ENCODE data around the gene CARNS1.

CARNS1 gene

DNA sequence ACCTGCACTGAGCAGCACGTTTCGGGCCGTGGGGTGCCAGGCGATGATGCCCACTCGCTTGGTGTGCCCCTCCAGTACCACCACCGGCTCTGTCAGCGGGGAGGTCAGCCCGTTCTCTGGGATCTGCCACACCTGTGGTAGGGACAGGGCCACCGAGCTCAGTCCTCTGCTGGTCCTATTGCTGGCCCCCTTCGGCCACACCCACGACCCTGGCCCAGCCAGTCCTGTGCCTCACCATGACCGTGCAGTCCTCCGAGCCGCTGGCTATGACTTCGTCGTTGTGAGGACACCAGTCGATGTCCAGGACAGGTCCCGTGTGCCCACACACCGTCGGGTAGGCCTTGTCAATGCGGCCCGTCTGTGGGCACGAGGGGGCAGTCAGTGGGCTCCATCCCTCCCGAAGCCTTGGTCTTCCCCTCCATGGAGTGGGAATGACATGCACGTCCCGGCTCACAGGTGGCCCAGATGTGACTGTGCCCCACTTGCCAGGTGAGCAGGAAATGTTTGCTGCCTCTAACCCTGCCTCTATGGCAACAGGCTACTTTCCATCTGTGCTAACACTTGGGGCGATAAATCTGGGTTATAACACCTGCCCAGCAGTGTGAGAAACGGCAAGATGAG, 26.4 kb downstream of the CARNS1 start:
- Histone ChIP-seq H3K9ac (ENCODE audit: insufficient read length) (no peak overlapping the region), H3K36me3 (ENCODE audit: insufficient read depth, low read length) (peaks cover 3% of the 10 kb centered on the region; the same call in 1 of the 2 replicates), H3K27ac (no peak overlapping the region), H3K9me3 (ENCODE audit: low read depth, low read length) (no peaks in the 10 kb centered on the region), H3K4me3 (no peak overlapping the region; the same call in 1 of the 2 replicates)
- no peak for DNase-seq (ENCODE audit: low read depth, low spot score)
- no peak for TF ChIP-seq FOXP2 (optimal IDR thresholded peaks at IDR 0.05; ENCODE audit: control extremely low read depth, extremely low read length, insufficient read depth)
- TF ChIP-seq POLR2AphosphoS5 (IDR thresholded peaks at IDR 0.05; ENCODE audit: borderline replicate concordance, low read depth, low read length) = no peak
- no peak for TF ChIP-seq EZH2 (IDR thresholded peaks at IDR 0.05)

DNA sequence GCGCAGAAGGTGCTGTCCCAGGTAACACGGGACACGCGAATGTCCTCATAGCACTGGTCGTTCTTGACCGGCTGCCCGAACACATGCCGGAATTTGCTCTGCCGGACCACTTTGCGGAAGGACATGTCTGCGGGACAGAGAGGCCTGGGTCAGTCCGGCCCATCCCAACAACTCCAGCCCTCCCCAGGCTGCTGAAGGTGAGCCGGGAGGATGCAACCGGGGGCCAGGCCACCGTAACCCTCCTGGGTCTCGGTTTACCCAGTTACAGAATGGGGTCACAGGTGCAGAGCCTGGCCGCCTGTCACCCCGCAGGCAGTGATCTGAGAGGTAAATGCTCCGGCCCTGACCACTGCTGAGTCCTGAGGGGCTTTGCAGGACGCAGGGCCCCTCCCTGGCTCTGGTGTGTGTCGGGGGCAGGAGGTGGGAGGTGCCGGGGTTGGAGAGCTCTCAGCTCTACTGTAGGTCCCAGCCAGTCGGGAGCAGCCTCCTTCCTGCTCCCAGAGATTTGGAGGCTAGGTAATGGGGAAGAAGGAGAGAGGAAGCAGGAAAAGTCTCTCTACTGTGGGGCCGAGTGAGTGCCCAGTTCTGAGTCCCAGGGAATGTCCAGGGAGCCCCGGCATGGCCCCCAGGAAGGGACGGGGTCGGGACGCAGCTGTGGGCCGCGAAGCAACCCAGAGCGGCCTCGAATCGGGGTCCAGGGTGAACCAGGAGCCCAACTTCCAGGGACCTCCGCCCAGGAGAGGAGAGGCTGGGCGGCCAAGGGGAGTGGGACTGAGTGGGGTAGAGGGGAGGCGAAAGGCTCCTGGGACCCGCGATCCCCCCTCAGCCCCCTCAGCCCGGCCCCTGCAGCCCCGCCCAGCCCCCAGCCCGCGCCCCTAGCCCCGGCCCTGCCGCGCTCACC, 27.3 kb downstream of the CARNS1 start:
- H3K27ac ChIP-seq = peak overlapping the region; percentile 93
- TF ChIP-seq FOXP2 (optimal IDR thresholded peaks at IDR 0.05; ENCODE audit: control extremely low read depth, extremely low read length, insufficient read depth) = no peak
- no peak for TF ChIP-seq POLR2AphosphoS5 (IDR thresholded peaks at IDR 0.05; ENCODE audit: borderline replicate concordance, low read depth, low read length)
- TF ChIP-seq EZH2 (IDR thresholded peaks at IDR 0.05) = no peak
- peak overlapping the region; percentile 90 for H3K4me3 ChIP-seq
- H3K9me3 ChIP-seq (ENCODE audit: low read depth, low read length) = no peaks in the 10 kb centered on the region
- peak overlapping the region; percentile 89 for H3K9ac ChIP-seq (ENCODE audit: insufficient read length)
- H3K36me3 ChIP-seq (ENCODE audit: insufficient read depth, low read length) = peaks cover 3% of the 10 kb centered on the region; the same call in 1 of the 2 replicates
- DNase-seq (ENCODE audit: low read depth, low spot score) = no peak

DNA sequence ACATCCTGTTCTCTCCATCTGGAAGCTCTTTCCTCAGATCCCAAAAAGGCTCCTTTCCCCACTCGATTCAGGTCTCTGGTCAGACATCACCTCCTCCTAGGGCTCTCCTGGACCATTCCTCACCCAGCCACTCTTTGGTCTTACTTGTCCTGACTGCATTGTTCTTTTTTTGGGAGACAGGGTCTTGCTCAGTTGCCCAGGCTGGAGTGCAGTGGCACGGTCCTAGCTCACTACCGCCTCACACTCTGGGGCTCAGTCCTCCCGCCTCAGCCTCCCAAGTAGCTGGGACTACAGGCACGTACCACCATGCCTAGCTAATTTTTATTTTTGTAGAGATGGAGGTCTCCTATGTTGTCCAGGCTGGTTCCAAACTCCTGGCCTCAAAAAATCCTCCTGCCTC, 30.0 kb downstream of the CARNS1 start:
- no peak for DNase-seq (ENCODE audit: low read depth, low spot score)
- TF ChIP-seq FOXP2 (optimal IDR thresholded peaks at IDR 0.05; ENCODE audit: control extremely low read depth, extremely low read length, insufficient read depth) (no peak), POLR2AphosphoS5 (IDR thresholded peaks at IDR 0.05; ENCODE audit: borderline replicate concordance, low read depth, low read length) (no peak), EZH2 (IDR thresholded peaks at IDR 0.05) (no peak)
- Histone ChIP-seq H3K9ac (ENCODE audit: insufficient read length) (no peak overlapping the region), H3K27ac (no peak overlapping the region), H3K36me3 (ENCODE audit: insufficient read depth, low read length) (peaks cover 3% of the 10 kb centered on the region; the same call in 1 of the 2 replicates), H3K9me3 (ENCODE audit: low read depth, low read length) (no peaks in the 10 kb centered on the region), H3K4me3 (no peak overlapping the region)

DNA sequence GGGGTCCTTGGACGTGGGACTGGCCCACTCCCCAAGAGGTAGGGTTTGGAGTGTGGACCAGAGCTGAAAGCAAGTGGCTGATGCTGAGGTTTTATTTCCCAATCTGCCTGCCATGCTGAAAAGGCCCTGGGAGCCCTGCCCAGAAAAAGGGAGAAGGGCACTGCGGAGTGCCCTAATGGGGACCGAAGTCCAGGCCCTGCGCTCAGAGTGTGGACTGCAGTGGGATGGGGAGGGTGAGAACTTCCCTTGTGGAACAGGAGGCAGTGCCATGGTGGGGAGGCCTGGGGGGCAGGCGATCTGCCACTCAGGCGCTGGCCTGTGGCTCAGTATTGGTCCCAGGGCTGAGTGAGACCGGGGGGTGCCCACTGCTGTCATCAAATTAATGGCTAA, 32.7 kb downstream of the CARNS1 start:
- no peaks in the 10 kb centered on the region for H3K36me3 ChIP-seq (ENCODE audit: insufficient read depth, low read length)
- H3K27ac ChIP-seq = no peak overlapping the region
- no peak overlapping the region for H3K4me3 ChIP-seq
- no peak for DNase-seq (ENCODE audit: low read depth, low spot score)
- TF ChIP-seq POLR2AphosphoS5 (IDR thresholded peaks at IDR 0.05; ENCODE audit: borderline replicate concordance, low read depth, low read length) (no peak), FOXP2 (optimal IDR thresholded peaks at IDR 0.05; ENCODE audit: control extremely low read depth, extremely low read length, insufficient read depth) (no peak), EZH2 (IDR thresholded peaks at IDR 0.05) (no peak)
- H3K9ac ChIP-seq (ENCODE audit: insufficient read length) = no peak overlapping the region
- no peaks in the 10 kb centered on the region for H3K9me3 ChIP-seq (ENCODE audit: low read depth, low read length)

DNA sequence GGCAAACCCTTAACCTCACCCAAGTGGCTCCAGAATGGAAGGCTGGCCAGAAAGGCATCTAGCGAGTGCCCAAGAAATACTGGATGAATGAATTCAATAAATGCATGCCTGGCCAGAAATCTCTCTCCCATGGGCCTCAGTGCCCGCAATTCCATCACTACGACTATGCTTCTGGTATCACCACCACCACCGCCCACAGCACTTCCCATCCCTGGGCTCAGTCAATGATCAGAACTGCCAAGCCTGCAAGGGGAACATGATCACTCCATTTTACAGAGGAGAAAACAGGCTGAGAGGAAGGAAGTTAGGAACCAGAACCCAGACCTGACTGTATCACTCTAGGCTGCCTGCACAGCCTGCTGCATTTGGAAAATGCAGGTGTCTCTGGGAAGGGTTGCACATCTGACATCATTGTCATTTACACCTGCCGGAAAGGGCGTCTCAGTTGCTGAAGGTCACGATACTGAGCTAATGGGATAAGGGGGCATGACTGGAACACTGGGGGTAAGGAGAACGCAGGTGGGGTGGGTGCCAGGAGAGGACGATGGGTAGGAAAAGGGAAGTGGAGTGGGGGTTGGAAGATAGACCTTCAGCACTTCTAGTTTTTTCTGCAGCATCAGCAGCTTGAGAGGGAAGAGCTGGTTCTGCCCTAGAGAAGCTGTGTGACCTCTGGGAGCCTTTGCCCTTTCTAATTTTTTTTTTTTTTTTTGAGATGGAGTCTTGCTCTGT, 33.8 kb downstream of the CARNS1 start:
- no peak for TF ChIP-seq EZH2 (IDR thresholded peaks at IDR 0.05)
- no peak for TF ChIP-seq POLR2AphosphoS5 (IDR thresholded peaks at IDR 0.05; ENCODE audit: borderline replicate concordance, low read depth, low read length)
- no peak for TF ChIP-seq FOXP2 (optimal IDR thresholded peaks at IDR 0.05; ENCODE audit: control extremely low read depth, extremely low read length, insufficient read depth)

GRCh38 chr11:67450796-67451657, 35.5 kb downstream of the CARNS1 start:
- no peaks in the 10 kb centered on the region for H3K36me3 ChIP-seq (ENCODE audit: insufficient read depth, low read length)
- no peak overlapping the region for H3K9ac ChIP-seq (ENCODE audit: insufficient read length)
- DNase-seq (ENCODE audit: low read depth, low spot score) = no peak
- no peaks in the 10 kb centered on the region for H3K9me3 ChIP-seq (ENCODE audit: low read depth, low read length)
- H3K4me3 ChIP-seq = no peak overlapping the region
- no peak for TF ChIP-seq FOXP2 (optimal IDR thresholded peaks at IDR 0.05; ENCODE audit: control extremely low read depth, extremely low read length, insufficient read depth)
- TF ChIP-seq EZH2 (IDR thresholded peaks at IDR 0.05) = no peak
- no peak for TF ChIP-seq POLR2AphosphoS5 (IDR thresholded peaks at IDR 0.05; ENCODE audit: borderline replicate concordance, low read depth, low read length)
- H3K27ac ChIP-seq = no peak overlapping the region

More for the DNA sequence above, 33.8 kb downstream of the CARNS1 start:
- Histone ChIP-seq H3K9ac (ENCODE audit: insufficient read length) (no peak overlapping the region), H3K4me3 (no peak overlapping the region), H3K9me3 (ENCODE audit: low read depth, low read length) (no peaks in the 10 kb centered on the region), H3K36me3 (ENCODE audit: insufficient read depth, low read length) (no peaks in the 10 kb centered on the region), H3K27ac (no peak overlapping the region)
- DNase-seq (ENCODE audit: low read depth, low spot score) = no peak

GRCh38 chr11:67451658-67451976, 36.1 kb downstream of the CARNS1 start:
- H3K9me3 ChIP-seq (ENCODE audit: low read depth, low read length) = no peaks in the 10 kb centered on the region
- no peak overlapping the region for H3K4me3 ChIP-seq
- TF ChIP-seq EZH2 (IDR thresholded peaks at IDR 0.05) (no peak), POLR2AphosphoS5 (IDR thresholded peaks at IDR 0.05; ENCODE audit: borderline replicate concordance, low read depth, low read length) (no peak), FOXP2 (optimal IDR thresholded peaks at IDR 0.05; ENCODE audit: control extremely low read depth, extremely low read length, insufficient read depth) (no peak)
- no peak overlapping the region for H3K27ac ChIP-seq
- no peaks in the 10 kb centered on the region for H3K36me3 ChIP-seq (ENCODE audit: insufficient read depth, low read length)
- H3K9ac ChIP-seq (ENCODE audit: insufficient read length) = no peak overlapping the region
- no peak for DNase-seq (ENCODE audit: low read depth, low spot score)
